Nephron (organoid): ENCODE results near the gene ARFIP1.

Source experiments
- H3K27ac Mint-ChIP-seq, 3 experiments: 2 replicates each; pipeline ENCODE4 v1.8.0; 2020; ENCODE audit warnings: mixed read lengths in 3 of 3, mild to moderate bottlenecking in 2 of 3, moderate library complexity in 1 of 3
- H3K27me3 Mint-ChIP-seq: 2 replicates; pipeline ENCODE4 v1.8.0; 2021; ENCODE audit warnings: low read depth, mild to moderate bottlenecking, moderate library complexity, mixed read lengths
- H3K36me3 Mint-ChIP-seq: 2 replicates; pipeline ENCODE4 v1.8.0; 2020; ENCODE audit warnings: low read depth, mixed read lengths
- H3K4me1 Mint-ChIP-seq: 2 replicates; pipeline ENCODE4 v1.8.0; 2020; ENCODE audit warnings: mixed read lengths
- H3K4me3 Mint-ChIP-seq, 3 experiments: 2 replicates each; pipeline ENCODE4 v1.8.0; 2020; ENCODE audit warnings: mild to moderate bottlenecking in 3 of 3, mixed read lengths in 3 of 3, moderate library complexity in 2 of 3
- H3K9me3 Mint-ChIP-seq: 2 replicates; pipeline ENCODE4 v1.8.0; 2020; ENCODE audit warnings: mixed read lengths
- CTCF ChIP-seq, 3 experiments: fragments of 200-600 bp; sonication (generic); IDR thresholded peaks; one replicate each; pipeline ENCODE4 v1.5.0; 2021; ENCODE audit warnings: antibody characterized with exemption in 3 of 3; ENCODE audit not compliant: unreplicated experiment in 3 of 3

ARFIP1 gene

GRCh38 chr4:152954741-152955140 is 175.0 kb downstream of the ARFIP1 start:
- Mint-ChIP-seq H3K4me3 (no peak overlapping the region), H3K27me3 (peaks cover 3% of the 10 kb centered on the region), H3K4me1 (peaks cover 50% of the 10 kb centered on the region), H3K27ac (no peak overlapping the region), H3K9me3 (no peaks in the 10 kb centered on the region), H3K36me3 (no peaks in the 10 kb centered on the region)
- no peak for TF ChIP-seq CTCF (IDR thresholded peaks at IDR 0.05; ENCODE audit: unreplicated experiment in 3 of 3)

DNA sequence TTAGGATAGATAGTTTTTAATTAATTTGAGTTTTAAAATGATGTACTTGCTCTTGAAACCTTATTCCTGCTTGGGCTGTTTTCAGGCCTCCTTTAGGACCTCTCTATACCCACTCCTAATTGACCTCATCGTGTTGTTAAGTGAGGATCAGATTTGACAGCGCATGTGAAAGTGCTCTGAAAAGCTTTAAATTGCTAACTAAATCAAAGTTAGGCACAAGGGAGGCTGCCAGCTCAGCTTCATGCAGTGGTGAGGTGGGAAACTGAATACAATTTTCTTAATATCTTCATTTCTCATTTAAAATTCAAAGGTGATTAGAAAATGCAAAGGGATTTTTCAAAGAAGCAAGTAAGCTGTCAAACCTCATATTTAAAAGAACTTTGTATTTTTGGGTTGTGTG is 176.4 kb downstream of the ARFIP1 start:
- Mint-ChIP-seq H3K27ac (peak overlapping the region in 2 of 3 experiments; percentile 70 to 87), H3K27me3 (peaks cover 6% of the 10 kb centered on the region), H3K4me3 (no peak overlapping the region), H3K4me1 (peaks cover 39% of the 10 kb centered on the region), H3K36me3 (no peaks in the 10 kb centered on the region), H3K9me3 (no peaks in the 10 kb centered on the region)
- no peak for TF ChIP-seq CTCF (IDR thresholded peaks at IDR 0.05; ENCODE audit: unreplicated experiment in 3 of 3)

GRCh38 chr4:152956650-152957436 is 177.1 kb downstream of the ARFIP1 start:
- Mint-ChIP-seq H3K4me1 (peaks cover 32% of the 10 kb centered on the region), H3K9me3 (no peaks in the 10 kb centered on the region), H3K27ac (peak overlapping the region in 2 of 3 experiments; percentile 53 to 87), H3K4me3 (no peak overlapping the region), H3K27me3 (peaks cover 7% of the 10 kb centered on the region), H3K36me3 (no peaks in the 10 kb centered on the region)
- no peak for TF ChIP-seq CTCF (IDR thresholded peaks at IDR 0.05; ENCODE audit: unreplicated experiment in 3 of 3)

DNA sequence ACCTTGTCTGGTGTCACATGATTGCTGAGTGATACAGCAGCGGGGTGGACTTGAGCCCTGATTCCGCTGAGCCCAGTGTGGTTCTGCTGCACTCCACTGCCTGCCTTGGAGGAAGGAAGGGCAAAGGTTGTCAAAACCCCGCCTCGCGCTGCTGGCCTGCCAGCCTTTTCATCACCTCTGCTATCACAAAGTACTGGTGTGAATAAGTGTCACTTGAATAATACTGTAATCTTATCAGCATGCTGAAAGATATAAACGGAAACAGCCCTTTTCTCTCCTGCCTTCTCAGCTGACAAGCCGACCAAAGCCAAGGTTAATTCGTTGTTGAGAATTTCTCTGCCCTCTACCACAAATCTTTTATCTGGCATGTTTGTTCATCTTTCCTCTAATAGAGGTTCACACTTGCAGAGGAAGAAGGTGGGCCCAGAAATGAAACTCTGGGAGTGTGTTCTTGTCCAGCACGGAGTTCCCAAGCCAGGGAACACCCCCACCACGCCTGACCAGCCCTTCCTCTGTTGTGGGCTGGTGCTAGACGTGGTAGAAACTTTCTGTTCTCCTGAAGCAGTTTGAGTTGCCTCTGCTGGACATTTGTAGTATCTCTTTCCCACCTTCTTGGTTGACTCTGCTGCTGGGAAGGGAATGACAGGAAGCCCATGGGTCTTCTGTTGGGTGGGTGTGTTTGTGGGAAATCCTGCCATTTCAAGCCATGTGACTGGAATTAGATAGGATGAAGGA is 177.8 kb downstream of the ARFIP1 start:
- no peak for TF ChIP-seq CTCF (IDR thresholded peaks at IDR 0.05; ENCODE audit: unreplicated experiment in 3 of 3)
- H3K27me3 Mint-ChIP-seq = peaks cover 7% of the 10 kb centered on the region
- H3K9me3 Mint-ChIP-seq = no peaks in the 10 kb centered on the region
- no peaks in the 10 kb centered on the region for H3K36me3 Mint-ChIP-seq
- peaks cover 27% of the 10 kb centered on the region for H3K4me1 Mint-ChIP-seq
- peak overlapping the region; percentile 4 to 87 (median 61) for H3K27ac Mint-ChIP-seq
- H3K4me3 Mint-ChIP-seq = no peak overlapping the region

- no peak overlapping the region for H3K27ac Mint-ChIP-seq
- TF ChIP-seq CTCF (IDR thresholded peaks at IDR 0.05; ENCODE audit: unreplicated experiment in 3 of 3) = no peak
- H3K27me3 Mint-ChIP-seq = peaks cover 11% of the 10 kb centered on the region
- no peaks in the 10 kb centered on the region for H3K36me3 Mint-ChIP-seq
- H3K4me3 Mint-ChIP-seq = no peak overlapping the region
- no peaks in the 10 kb centered on the region for H3K9me3 Mint-ChIP-seq
- peaks cover 27% of the 10 kb centered on the region for H3K4me1 Mint-ChIP-seq
Measured at GRCh38 chr4:152959080-152959479, 179.3 kb downstream of the ARFIP1 start.
